Right atrium auricular region (tissue), 2 donors: ENCODE measurements around the gene CHD6. TPM values are rescaled to one million over a fixed set of nuclear protein-coding genes. Genes with fewer than 3 reads are reported as not detected.

Source experiments
- DNase-seq: peaks from one replicate; pipeline ENCODE4 v3.0.0-alpha.2; 2019; ENCODE audit warnings: low spot score
- H3K27ac ChIP-seq, 2 donors: fragments of 200-600 bp; sonication (generic); 1 replicate in 1 of 2; 2 replicates in 1 of 2; pipeline ENCODE4 v1.5.1; 2016 to 2019
- H3K27me3 ChIP-seq, 2 donors: fragments of 200-600 bp; sonication (generic); one replicate each; pipeline versions ENCODE4 v1.5.1 to v1.6.0; 2017 to 2019
- H3K36me3 ChIP-seq: fragments of 200-600 bp; sonication (generic); one replicate; pipeline ENCODE4 v1.5.1; 2016
- H3K4me1 ChIP-seq, 2 donors: fragments of 200-600 bp; sonication (generic); one replicate each; pipeline versions ENCODE4 v1.5.1 to v1.6.0; 2017 to 2019
- H3K4me3 ChIP-seq, 2 donors: fragments of 200-600 bp; sonication (generic); 1 replicate in 1 of 2; 2 replicates in 1 of 2; pipeline ENCODE4 v1.5.1; 2017 to 2019; ENCODE audit warnings: mild to moderate bottlenecking in 1 of 2, moderate library complexity in 1 of 2
- H3K9me3 ChIP-seq, 2 donors: fragments of 200-600 bp; sonication (generic); one replicate each; pipeline ENCODE4 v1.5.1; 2019
- total RNA-seq, 2 donors: library from RNA; depleted of rRNA; stranded (reverse); fragments of >200 nt; gene quantifications; one replicate each; pipeline ENCODE4 v1.1.0, GENCODE V29; 2016
- TF ChIP-seq, protein P1 (sequence below), 2 donors: fragments of 200-600 bp; sonication (generic); IDR thresholded peaks; one replicate each; pipeline ENCODE4 v1.5.1; 2019; ENCODE audit warnings: antibody characterized with exemption in 2 of 2

Gene CHD6
- total RNA-seq, 2 donors from 2014 or later: 22.2 to 27.4 TPM

DNA sequence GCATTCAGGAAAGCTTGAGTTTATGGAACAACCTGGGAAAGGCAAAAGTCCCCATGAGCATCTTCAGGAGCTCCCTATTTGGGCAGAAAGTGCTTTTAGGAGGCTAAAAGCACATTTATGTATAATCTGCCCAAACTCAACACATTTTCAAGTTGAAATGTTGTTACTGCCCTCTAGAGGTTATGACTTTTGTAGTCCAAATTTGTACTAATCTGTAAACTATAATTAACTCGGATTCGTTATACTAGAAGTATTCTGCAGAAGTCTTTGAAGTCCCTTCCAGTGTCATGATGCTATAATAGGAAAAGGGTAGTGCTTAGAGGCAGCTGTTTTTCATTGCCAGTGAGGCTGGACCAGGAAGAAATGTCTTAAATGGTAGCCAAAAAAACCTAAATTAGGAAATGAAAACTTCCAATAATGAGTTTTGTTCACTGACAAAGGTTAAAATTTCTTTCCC lies 206.8 kb downstream of the CHD6 start:
- TF ChIP-seq, protein P1, sequence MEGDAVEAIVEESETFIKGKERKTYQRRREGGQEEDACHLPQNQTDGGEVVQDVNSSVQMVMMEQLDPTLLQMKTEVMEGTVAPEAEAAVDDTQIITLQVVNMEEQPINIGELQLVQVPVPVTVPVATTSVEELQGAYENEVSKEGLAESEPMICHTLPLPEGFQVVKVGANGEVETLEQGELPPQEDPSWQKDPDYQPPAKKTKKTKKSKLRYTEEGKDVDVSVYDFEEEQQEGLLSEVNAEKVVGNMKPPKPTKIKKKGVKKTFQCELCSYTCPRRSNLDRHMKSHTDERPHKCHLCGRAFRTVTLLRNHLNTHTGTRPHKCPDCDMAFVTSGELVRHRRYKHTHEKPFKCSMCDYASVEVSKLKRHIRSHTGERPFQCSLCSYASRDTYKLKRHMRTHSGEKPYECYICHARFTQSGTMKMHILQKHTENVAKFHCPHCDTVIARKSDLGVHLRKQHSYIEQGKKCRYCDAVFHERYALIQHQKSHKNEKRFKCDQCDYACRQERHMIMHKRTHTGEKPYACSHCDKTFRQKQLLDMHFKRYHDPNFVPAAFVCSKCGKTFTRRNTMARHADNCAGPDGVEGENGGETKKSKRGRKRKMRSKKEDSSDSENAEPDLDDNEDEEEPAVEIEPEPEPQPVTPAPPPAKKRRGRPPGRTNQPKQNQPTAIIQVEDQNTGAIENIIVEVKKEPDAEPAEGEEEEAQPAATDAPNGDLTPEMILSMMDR (IDR thresholded peaks at IDR 0.05): peak in 1 of 2 donors; percentile 61
- Histone ChIP-seq H3K27me3 (no peaks in the 10 kb centered on the region), H3K4me1 (peaks cover 0 to 51% of the 10 kb centered on the region in 2 donors), H3K27ac (peak overlapping the region; percentile 59 to 82), H3K9me3 (no peaks in the 10 kb centered on the region), H3K4me3 (no peak overlapping the region), H3K36me3 (peaks cover 74% of the 10 kb centered on the region)
- no peak for DNase-seq

DNA sequence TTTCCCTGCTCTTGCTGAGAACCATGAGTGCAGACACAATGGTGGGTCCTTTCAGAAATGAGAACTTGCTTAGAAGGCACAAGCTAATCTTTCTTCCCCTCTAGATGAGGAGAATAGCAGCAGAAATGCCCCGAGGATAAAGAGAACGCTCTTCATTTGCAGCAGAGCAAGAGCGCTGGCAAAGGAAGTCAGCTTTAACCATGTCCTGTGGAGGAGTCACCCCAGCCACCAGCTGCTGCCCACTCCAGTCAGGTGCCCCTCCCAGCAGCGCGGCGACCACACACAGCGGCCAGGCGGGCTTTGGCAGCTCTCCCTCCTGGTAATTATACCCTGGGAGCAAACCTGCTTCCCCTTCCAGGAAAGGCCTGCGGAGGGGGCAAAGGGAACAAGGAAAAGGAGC lies 209.2 kb downstream of the CHD6 start:
- Histone ChIP-seq H3K4me1 (peaks cover 0 to 55% of the 10 kb centered on the region in 2 donors), H3K4me3 (no peak overlapping the region), H3K27ac (no peak overlapping the region), H3K9me3 (no peaks in the 10 kb centered on the region), H3K36me3 (peaks cover 74% of the 10 kb centered on the region), H3K27me3 (no peaks in the 10 kb centered on the region)
- DNase-seq: no peak
- TF ChIP-seq, protein P1 (IDR thresholded peaks at IDR 0.05): no peak

DNA sequence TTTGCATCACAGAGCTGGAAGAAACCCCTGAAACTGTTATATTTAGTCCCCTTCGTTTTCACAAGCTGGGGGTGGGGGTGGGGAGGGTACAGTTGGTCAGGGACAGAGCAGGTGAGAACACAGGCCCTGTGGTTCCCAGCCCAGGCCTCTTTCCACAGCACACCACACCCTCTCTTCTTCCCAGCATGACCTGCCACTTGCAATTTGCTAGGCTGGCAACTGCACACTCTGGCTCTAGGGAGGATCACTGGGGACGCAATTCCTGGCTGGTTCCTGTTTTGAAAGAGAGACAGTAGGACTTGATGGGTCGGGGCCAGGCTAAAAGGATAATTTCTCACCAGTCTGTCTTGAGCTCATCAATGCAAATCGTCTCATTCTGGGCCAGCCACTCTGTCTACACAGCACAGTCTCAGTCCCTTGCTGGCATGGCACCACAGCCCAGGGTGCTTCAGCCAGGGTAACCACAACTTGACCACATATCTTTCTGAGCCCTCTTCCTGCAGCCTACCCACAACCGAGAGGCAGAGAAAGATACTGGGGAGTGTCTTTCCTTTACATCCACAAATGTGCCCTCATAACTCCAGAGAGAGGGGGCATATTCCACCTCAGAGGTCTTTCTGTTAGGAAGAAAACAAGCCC lies 209.9 kb downstream of the CHD6 start:
- no peak overlapping the region for H3K27ac ChIP-seq
- no peaks in the 10 kb centered on the region for H3K9me3 ChIP-seq
- TF ChIP-seq, protein P1 (IDR thresholded peaks at IDR 0.05): no peak
- peaks cover 76% of the 10 kb centered on the region for H3K36me3 ChIP-seq
- H3K4me1 ChIP-seq: peaks cover 0 to 55% of the 10 kb centered on the region in 2 donors
- no peak overlapping the region for H3K4me3 ChIP-seq
- no peak for DNase-seq
- H3K27me3 ChIP-seq: no peaks in the 10 kb centered on the region

DNA sequence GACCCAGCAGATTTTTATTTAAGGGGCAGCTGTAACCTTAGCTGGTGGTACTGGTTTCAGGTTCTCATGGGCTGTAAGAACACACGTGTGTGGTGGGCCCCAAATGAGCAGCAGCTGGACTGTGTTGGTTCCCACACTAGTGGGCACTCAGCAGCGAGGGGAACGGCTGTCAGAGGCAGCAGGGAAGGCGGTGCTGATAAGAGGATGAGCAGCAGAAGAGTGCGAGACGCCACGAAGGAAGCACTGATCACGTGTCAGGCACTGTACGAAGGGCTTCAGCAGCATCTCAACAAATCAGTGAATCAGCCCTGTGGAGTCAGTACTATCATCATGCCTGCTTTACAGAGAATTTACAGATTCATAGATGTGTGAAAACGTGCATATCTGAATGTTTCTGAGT lies 210.6 kb downstream of the CHD6 start:
- H3K36me3 ChIP-seq: peaks cover 73% of the 10 kb centered on the region
- H3K9me3 ChIP-seq: no peaks in the 10 kb centered on the region
- H3K27me3 ChIP-seq: no peaks in the 10 kb centered on the region
- H3K27ac ChIP-seq: no peak overlapping the region
- TF ChIP-seq, protein P1 (IDR thresholded peaks at IDR 0.05): no peak
- peaks cover 0 to 55% of the 10 kb centered on the region in 2 donors for H3K4me1 ChIP-seq
- no peak for DNase-seq
- H3K4me3 ChIP-seq: no peak overlapping the region

DNA sequence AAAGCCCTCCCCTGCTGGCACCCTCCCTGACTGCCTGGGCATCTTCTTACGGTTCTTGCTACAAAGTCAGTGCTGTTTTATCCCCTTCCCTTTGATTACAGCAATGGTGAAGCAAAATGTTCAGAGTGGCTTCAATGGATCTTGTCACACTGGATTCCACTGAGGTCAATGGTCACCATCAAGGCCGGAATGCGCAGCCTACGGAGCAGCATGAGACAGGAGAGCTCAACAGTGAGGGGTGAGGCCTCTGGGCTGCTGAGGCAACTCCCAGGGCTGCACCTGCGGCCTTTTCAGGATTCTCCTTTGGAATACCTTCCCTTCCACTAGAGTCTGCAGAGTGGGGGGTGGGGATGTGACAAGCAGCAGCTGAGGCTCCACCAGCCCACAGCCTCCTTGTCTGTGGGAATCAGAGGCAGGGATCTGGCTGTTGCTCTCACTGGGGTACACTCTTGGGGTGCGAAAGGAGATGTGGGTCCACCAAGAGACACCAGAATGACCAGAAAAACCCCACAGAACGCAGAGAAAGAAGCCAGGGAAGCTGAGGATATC lies 211.2 kb downstream of the CHD6 start:
- Histone ChIP-seq H3K4me1 (peaks cover 0 to 50% of the 10 kb centered on the region in 2 donors), H3K36me3 (peaks cover 67% of the 10 kb centered on the region), H3K4me3 (no peak overlapping the region), H3K27me3 (no peaks in the 10 kb centered on the region), H3K9me3 (no peaks in the 10 kb centered on the region), H3K27ac (no peak overlapping the region)
- no peak for DNase-seq
- TF ChIP-seq, protein P1 (IDR thresholded peaks at IDR 0.05): no peak
